Measurements from ENCODE around the gene BANP. TPM values are rescaled to one million over a fixed set of nuclear protein-coding genes. Genes with fewer than 3 reads are reported as not detected.
"Not testable (repeated sequence)": the region's sequence is repeated elsewhere in the genome, so short reads cannot be mapped to it uniquely, and the experiment has no call there.

BANP gene
- total RNA-seq, 1 donor, result 15.5 TPM

GRCh38 chr16:87931504-87931903 is 19.7 kb upstream of the BANP start:
- H3K4me3 ChIP-seq (ENCODE audit: low read depth, low read length), result no peak overlapping the region
- DNase-seq (ENCODE audit: low read depth), result no peak
- TF ChIP-seq CTCF (IDR thresholded peaks at IDR 0.05; ENCODE audit: insufficient read depth, low read length), result no peak

- DNase-seq (ENCODE audit: low read depth); H3K4me3 ChIP-seq (ENCODE audit: low read depth, low read length): not testable (repeated sequence)
These were observed 18.6 kb upstream of the BANP start for GRCh38 chr16:87932475-87933139.

GRCh38 chr16:87933140-87933495 is 18.1 kb upstream of the BANP start:
- H3K4me3 ChIP-seq (ENCODE audit: low read depth, low read length), result no peak overlapping the region
- no peak for DNase-seq (ENCODE audit: low read depth)
- TF ChIP-seq CTCF (IDR thresholded peaks at IDR 0.05; ENCODE audit: insufficient read depth, low read length), result no peak

- not testable (repeated sequence) for H3K4me3 ChIP-seq (ENCODE audit: low read depth, low read length); DNase-seq (ENCODE audit: low read depth)
These were observed 16.3 kb upstream of the BANP start for GRCh38 chr16:87934752-87935425.

GRCh38 chr16:87936016-87936374 is 15.2 kb upstream of the BANP start:
- DNase-seq (ENCODE audit: low read depth); H3K4me3 ChIP-seq (ENCODE audit: low read depth, low read length): not testable (repeated sequence)

GRCh38 chr16:87936375-87937230 is 14.6 kb upstream of the BANP start, which contains the start of gene CA5A:
CA5A (minus strand) TSS chr16:87936529; CDS start chr16:87936450, 79 bp downstream.
- no peak for DNase-seq (ENCODE audit: low read depth)
- TF ChIP-seq CTCF (IDR thresholded peaks at IDR 0.05; ENCODE audit: insufficient read depth, low read length), result no peak
- no peak within 1 kb of the TSS for H3K4me3 ChIP-seq (ENCODE audit: low read depth, low read length)

- H3K4me3 ChIP-seq (ENCODE audit: low read depth, low read length); DNase-seq (ENCODE audit: low read depth): not testable (repeated sequence)
These were observed 14.0 kb upstream of the BANP start for GRCh38 chr16:87937231-87937542.

- H3K4me3 ChIP-seq (ENCODE audit: low read depth, low read length), result no peak overlapping the region
- no peak for TF ChIP-seq CTCF (IDR thresholded peaks at IDR 0.05; ENCODE audit: insufficient read depth, low read length)
- no peak for DNase-seq (ENCODE audit: low read depth)
These were observed 12.8 kb upstream of the BANP start for GRCh38 chr16:87938412-87938949.

Measured in fibroblast of the aortic adventitia (primary cell).